Measurements from ENCODE around the gene STIP1. TPM values are rescaled to one million over a fixed set of nuclear protein-coding genes. Genes with fewer than 3 reads are reported as not detected.

The STIP1 gene
- total and polyA plus RNA-seq, 2 donors (not counting 1 experiment from before 2014, with no cell fraction given): 98.8 to 147 TPM

- no peak overlapping the region for H2AFZ ChIP-seq (ENCODE audit: low read length)
- no peaks in the 10 kb centered on the region for H3K27me3 ChIP-seq (ENCODE audit: control insufficient read depth, insufficient read depth, low read length)
- TF ChIP-seq EZH2 (IDR thresholded peaks at IDR 0.05; ENCODE audit: low read length, missing control alignments) (no peak), CTCF (conservative IDR thresholded peaks at IDR 0.05 in 1 of 2, IDR thresholded peaks at IDR 0.05 in 1 of 2; ENCODE audit: low read depth in 1 of 2, low read length in 2 of 2) (no peak)
- peaks cover 4% of the 10 kb centered on the region for H3K4me1 ChIP-seq (ENCODE audit: control insufficient read depth, extremely low read depth, insufficient read depth, low read length)
- H3K27ac ChIP-seq (ENCODE audit: insufficient read depth, low read length): no peak overlapping the region
- no peaks in the 10 kb centered on the region for H3K9me3 ChIP-seq (ENCODE audit: control insufficient read depth, insufficient read depth, low read depth, low read length)
- peaks cover 8% of the 10 kb centered on the region for H3K79me2 ChIP-seq (ENCODE audit: control insufficient read depth, insufficient read depth, low read length)
- peaks cover 7% of the 10 kb centered on the region for H3K36me3 ChIP-seq (ENCODE audit: control insufficient read depth, insufficient read depth, low read length)
- DNase-seq (ENCODE audit: low read depth in 2 of 2): no peak
- H3K4me2 ChIP-seq (ENCODE audit: extremely low read depth, insufficient read depth, low read length): no peak overlapping the region
- no peak overlapping the region for H3K9ac ChIP-seq (ENCODE audit: insufficient read depth, low read length)
- no peak overlapping the region for H3K4me3 ChIP-seq (replicated peaks in 1 of 4; ENCODE audit: control extremely low read depth in 1 of 4, insufficient read depth in 1 of 4, low read depth in 3 of 4, low read length in 4 of 4)
- no peaks in the 10 kb centered on the region for H4K20me1 ChIP-seq (ENCODE audit: control insufficient read depth, extremely low read depth, insufficient read depth, low read length)
Observed at GRCh38 chr11:64232967-64233315, 47.0 kb downstream of the STIP1 start.

GRCh38 chr11:64233913-64234586, 48.1 kb downstream of the STIP1 start, which contains the start of gene VEGFB:
Gene VEGFB (plus strand): TSS chr11:64234584. CDS start chr11:64234834, 250 bp downstream.
- Histone ChIP-seq H3K36me3 (ENCODE audit: control insufficient read depth, insufficient read depth, low read length) (peaks cover 13% of the 10 kb centered on the region), H3K27me3 (ENCODE audit: control insufficient read depth, insufficient read depth, low read length) (no peaks in the 10 kb centered on the region), H2AFZ (ENCODE audit: low read length) (no peak within 1 kb of the TSS), H3K27ac (ENCODE audit: insufficient read depth, low read length) (peak within 1 kb of the TSS; percentile 32), H3K9me3 (ENCODE audit: control insufficient read depth, insufficient read depth, low read depth, low read length) (no peaks in the 10 kb centered on the region), H3K4me3 (replicated peaks in 1 of 4; ENCODE audit: control extremely low read depth in 1 of 4, insufficient read depth in 1 of 4, low read depth in 3 of 4, low read length in 4 of 4) (peak within 1 kb of the TSS; percentile 58 to 76 (median 70)), H3K4me1 (ENCODE audit: control insufficient read depth, extremely low read depth, insufficient read depth, low read length) (peaks cover 4% of the 10 kb centered on the region), H4K20me1 (ENCODE audit: control insufficient read depth, extremely low read depth, insufficient read depth, low read length) (no peaks in the 10 kb centered on the region), H3K79me2 (ENCODE audit: control insufficient read depth, insufficient read depth, low read length) (peaks cover 8% of the 10 kb centered on the region), H3K9ac (ENCODE audit: insufficient read depth, low read length) (peak within 1 kb of the TSS; percentile 46), H3K4me2 (ENCODE audit: extremely low read depth, insufficient read depth, low read length) (peak within 1 kb of the TSS; percentile 96)
- peak; percentile 34 to 55 for DNase-seq (ENCODE audit: low read depth in 2 of 2)
- TF ChIP-seq CTCF (conservative IDR thresholded peaks at IDR 0.05 in 1 of 2, IDR thresholded peaks at IDR 0.05 in 1 of 2; ENCODE audit: low read depth in 1 of 2, low read length in 2 of 2) (no peak), EZH2 (IDR thresholded peaks at IDR 0.05; ENCODE audit: low read length, missing control alignments) (no peak)

GRCh38 chr11:64234647-64235379, 48.8 kb downstream of the STIP1 start:
- H3K9ac ChIP-seq (ENCODE audit: insufficient read depth, low read length): peak overlapping the region; percentile 46
- DNase-seq (ENCODE audit: low read depth in 2 of 2): no peak

More at GRCh38 chr11:64234647-64235379, 48.8 kb downstream of the STIP1 start:
- Histone ChIP-seq H3K4me2 (ENCODE audit: extremely low read depth, insufficient read depth, low read length) (peak overlapping the region; percentile 96), H2AFZ (ENCODE audit: low read length) (no peak overlapping the region), H3K4me1 (ENCODE audit: control insufficient read depth, extremely low read depth, insufficient read depth, low read length) (peaks cover 4% of the 10 kb centered on the region), H3K27me3 (ENCODE audit: control insufficient read depth, insufficient read depth, low read length) (no peaks in the 10 kb centered on the region), H3K27ac (ENCODE audit: insufficient read depth, low read length) (peak overlapping the region; percentile 32), H3K36me3 (ENCODE audit: control insufficient read depth, insufficient read depth, low read length) (peaks cover 13% of the 10 kb centered on the region), H3K4me3 (replicated peaks in 1 of 4; ENCODE audit: control extremely low read depth in 1 of 4, insufficient read depth in 1 of 4, low read depth in 3 of 4, low read length in 4 of 4) (peak overlapping the region; percentile 54 to 76 (median 70)), H3K9me3 (ENCODE audit: control insufficient read depth, insufficient read depth, low read depth, low read length) (no peaks in the 10 kb centered on the region), H4K20me1 (ENCODE audit: control insufficient read depth, extremely low read depth, insufficient read depth, low read length) (no peaks in the 10 kb centered on the region), H3K79me2 (ENCODE audit: control insufficient read depth, insufficient read depth, low read length) (peaks cover 8% of the 10 kb centered on the region)
- TF ChIP-seq CTCF (conservative IDR thresholded peaks at IDR 0.05 in 1 of 2, IDR thresholded peaks at IDR 0.05 in 1 of 2; ENCODE audit: low read depth in 1 of 2, low read length in 2 of 2) (no peak), EZH2 (IDR thresholded peaks at IDR 0.05; ENCODE audit: low read length, missing control alignments) (no peak)
